ENCODE results near the gene HBS1L. TPM values are rescaled to one million over a fixed set of nuclear protein-coding genes. Genes with fewer than 3 reads are reported as not detected.

The HBS1L gene
- total and polyA plus RNA-seq, 9 of the 15 experiments (the other 6 are each of a cell fraction or from before 2014, with no cell fraction given), result 101 to 199 (median 145) TPM

- TF ChIP-seq REST (IDR thresholded peaks at IDR 0.05; ENCODE audit: borderline replicate concordance) (peak; percentile 27; the same call in 1 of the 2 replicates), REST (CRISPR knock-in tag; IDR thresholded peaks at IDR 0.05; ENCODE audit: low read depth) (no peak), CTCF (IDR thresholded peaks at IDR 0.05 in 2 of 3, conservative IDR thresholded peaks at IDR 0.05 in 1 of 3; ENCODE audit: insufficient read depth in 2 of 3, low read depth in 1 of 3, low read length in 3 of 3) (peak; percentile 29 to 45 (median 43); a peak in 3 of 6 replicates), SOX6 (IDR thresholded peaks at IDR 0.05) (0 out of 2 replicates have a peak, but pooled peaks have one; percentile 16), CC2D1A (IDR thresholded peaks at IDR 0.05) (peak; percentile 81), SMARCA4 (IDR thresholded peaks at IDR 0.05) (peak; percentile 62; the same call in 1 of the 2 replicates), DEAF1 (CRISPR knock-in tag; IDR thresholded peaks at IDR 0.05) (0 out of 2 replicates have a peak, but pooled peaks have one; percentile 26), ELK3 (CRISPR knock-in tag; IDR thresholded peaks at IDR 0.05) (no peak), ZEB2 (IDR thresholded peaks at IDR 0.05) (0 out of 2 replicates have a peak, but pooled peaks have one; percentile 30), ZNF212 (CRISPR knock-in tag; IDR thresholded peaks at IDR 0.05) (no peak), MAZ (CRISPR knock-in tag; conservative IDR thresholded peaks at IDR 0.05 in 1 of 2, IDR thresholded peaks at IDR 0.05 in 1 of 2) (peak; percentile 36 to 42; a peak in 1 of 4 replicates), EP400 (IDR thresholded peaks at IDR 0.05) (0 out of 2 replicates have a peak, but pooled peaks have one; percentile 26), MTA3 (IDR thresholded peaks at IDR 0.05; ENCODE audit: borderline replicate concordance) (no peak), HDAC1 (IDR thresholded peaks at IDR 0.05) (peak in 1 of 2 experiments; percentile 58; a peak in 1 of 4 replicates), ZNF354B (CRISPR knock-in tag; IDR thresholded peaks at IDR 0.05) (no peak), ZKSCAN1 (IDR thresholded peaks at IDR 0.05; ENCODE audit: low read depth, low read length) (no peak), ARNT (IDR thresholded peaks at IDR 0.05) (peak in 1 of 2 experiments; percentile 21; a peak in 1 of 4 replicates)
Measured at GRCh38 chr6:135075018-135075417, 20.4 kb upstream of the HBS1L start (continued).
